HL-60 (cell line): ENCODE data around the gene ZBTB32.

Source experiments
- CTCF ChIP-seq: IDR thresholded peaks from one replicate; pipeline ENCODE4 v1.5.1; 2011; ENCODE audit warnings: low read length, control low read depth, inconsistent platforms; ENCODE audit not compliant: insufficient read depth
- GABPA ChIP-seq: IDR thresholded peaks from 2 replicates; pipeline ENCODE4 v1.6.1; 2012; ENCODE audit warnings: low read depth
- REST ChIP-seq: IDR thresholded peaks from 2 replicates; pipeline ENCODE4 v1.6.1; 2012; ENCODE audit warnings: low read depth; ENCODE audit not compliant: insufficient replicate concordance

- TF ChIP-seq CTCF (no peak), REST (no peak), GABPA (no peak)
These were observed 39.2 kb upstream of the ZBTB32 start for GRCh38 chr19:35665157-35665556.
